HG03342 (cell line): ENCODE data around the gene CCDC141.

Experiments used
- ATAC-seq: cut with Tn5 transposase; IDR thresholded peaks from one replicate; pipeline ENCODE4 v1.9.1; 2021; ENCODE audit warnings: mild to moderate bottlenecking, moderate library complexity; ENCODE audit not compliant: unreplicated experiment

The CCDC141 gene

GRCh38 chr2:178914259-178914849 is 135.6 kb downstream of the CCDC141 start:
- ATAC-seq, result peak; percentile 98

DNA sequence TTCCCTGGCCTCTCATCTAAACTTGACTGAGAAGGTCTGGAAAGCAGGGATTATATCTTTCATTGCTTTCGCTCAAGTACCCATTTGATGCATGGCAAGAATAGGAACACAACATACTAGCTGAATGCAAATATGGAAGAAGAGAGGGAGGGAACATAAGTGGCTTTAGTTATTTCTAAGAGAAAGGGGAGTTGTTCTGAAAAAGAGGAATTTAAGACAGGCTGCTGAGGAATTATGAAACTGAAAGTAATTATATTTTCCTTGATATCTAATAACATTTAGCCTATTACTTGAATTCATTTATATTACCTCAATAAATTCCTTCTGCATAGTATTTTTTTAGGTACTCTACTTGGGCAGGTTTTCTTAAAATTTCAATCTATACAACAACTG is 136.9 kb downstream of the CCDC141 start:
- no peak for ATAC-seq

- ATAC-seq, result no peak
These were observed 137.4 kb downstream of the CCDC141 start for GRCh38 chr2:178912416-178913048.

DNA sequence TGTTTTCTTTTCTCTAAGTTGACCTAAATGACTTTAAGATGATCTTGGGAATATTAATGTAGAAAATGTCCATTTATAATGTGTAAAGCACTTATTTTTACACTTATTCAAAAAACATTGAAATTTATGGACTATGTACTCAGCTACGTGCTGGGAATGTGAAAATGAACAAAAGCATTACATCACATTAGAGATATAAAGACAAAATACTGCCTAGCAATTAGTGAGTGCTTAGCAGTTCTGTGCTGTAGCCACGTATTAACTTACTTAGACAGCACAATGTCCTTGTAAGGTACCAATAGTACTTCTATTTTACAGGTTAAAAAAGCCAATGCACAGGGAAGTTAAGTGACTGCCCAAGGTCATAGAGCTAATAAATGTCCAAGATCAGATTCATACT is 138.9 kb downstream of the CCDC141 start:
- ATAC-seq, result no peak

DNA sequence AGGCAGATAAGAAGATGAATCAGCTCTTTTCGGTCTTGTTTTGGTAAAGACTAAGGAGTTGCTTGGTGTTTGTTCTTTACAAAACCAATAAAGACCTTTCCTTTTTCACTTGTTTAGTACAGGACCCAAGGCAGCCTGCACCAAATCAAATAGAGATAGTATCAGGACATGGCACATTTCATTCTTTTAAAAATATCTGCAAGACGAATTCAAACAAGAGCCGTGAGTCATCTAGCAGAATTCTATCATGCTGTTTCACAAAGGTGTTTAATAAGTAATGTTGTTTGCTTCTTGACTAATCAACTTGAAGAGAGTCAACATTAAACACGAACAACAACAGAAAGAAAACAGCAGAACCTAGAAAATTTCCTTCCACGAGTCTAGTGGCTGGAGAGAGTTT is 139.9 kb downstream of the CCDC141 start:
- ATAC-seq, result no peak

GRCh38 chr2:178909507-178909906 is 140.4 kb downstream of the CCDC141 start:
- no peak for ATAC-seq

DNA sequence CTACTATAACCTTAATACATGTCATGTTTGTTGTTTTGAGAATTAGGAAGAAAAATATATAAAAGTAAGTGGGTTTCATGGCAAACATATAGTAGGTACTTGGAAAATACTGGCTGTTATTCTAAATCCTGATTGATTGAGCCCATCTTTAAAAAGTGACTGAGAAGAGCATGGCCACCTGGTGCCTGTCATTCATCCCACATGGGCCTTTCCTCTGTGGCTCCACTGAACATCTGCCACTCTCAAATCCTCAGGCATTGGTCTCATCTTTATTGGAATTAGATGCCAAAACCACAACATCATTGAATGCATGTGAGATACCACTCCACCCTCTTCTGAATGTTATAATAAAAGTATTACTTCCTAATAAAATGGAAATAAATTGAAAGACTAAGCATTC is 141.1 kb downstream of the CCDC141 start:
- ATAC-seq, result no peak

GRCh38 chr2:178905261-178905660 is 144.7 kb downstream of the CCDC141 start:
- ATAC-seq, result no peak

GRCh38 chr2:178899656-178900055 is 150.3 kb downstream of the CCDC141 start:
- ATAC-seq, result no peak

DNA sequence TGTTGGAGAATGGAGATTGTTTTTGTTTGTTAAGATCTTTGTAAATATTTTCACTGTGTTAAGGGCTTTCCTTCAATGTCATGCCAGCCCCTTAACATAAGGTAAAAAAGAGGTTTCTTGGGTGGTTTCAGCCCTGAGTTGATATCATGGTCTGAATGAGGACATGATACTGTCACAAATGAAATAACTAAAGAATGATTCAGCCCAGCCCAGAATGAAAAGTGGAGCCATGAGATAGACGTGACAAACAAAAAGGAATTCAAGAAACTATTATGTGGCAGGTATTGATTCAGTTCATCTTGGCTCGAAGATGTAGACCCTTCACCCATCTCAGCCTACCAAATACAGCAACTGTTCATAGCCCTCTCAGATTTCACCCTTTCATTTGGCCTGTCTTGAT is 154.1 kb downstream of the CCDC141 start:
- no peak for ATAC-seq

- no peak for ATAC-seq
These were observed 154.8 kb downstream of the CCDC141 start for GRCh38 chr2:178895171-178895570.

DNA sequence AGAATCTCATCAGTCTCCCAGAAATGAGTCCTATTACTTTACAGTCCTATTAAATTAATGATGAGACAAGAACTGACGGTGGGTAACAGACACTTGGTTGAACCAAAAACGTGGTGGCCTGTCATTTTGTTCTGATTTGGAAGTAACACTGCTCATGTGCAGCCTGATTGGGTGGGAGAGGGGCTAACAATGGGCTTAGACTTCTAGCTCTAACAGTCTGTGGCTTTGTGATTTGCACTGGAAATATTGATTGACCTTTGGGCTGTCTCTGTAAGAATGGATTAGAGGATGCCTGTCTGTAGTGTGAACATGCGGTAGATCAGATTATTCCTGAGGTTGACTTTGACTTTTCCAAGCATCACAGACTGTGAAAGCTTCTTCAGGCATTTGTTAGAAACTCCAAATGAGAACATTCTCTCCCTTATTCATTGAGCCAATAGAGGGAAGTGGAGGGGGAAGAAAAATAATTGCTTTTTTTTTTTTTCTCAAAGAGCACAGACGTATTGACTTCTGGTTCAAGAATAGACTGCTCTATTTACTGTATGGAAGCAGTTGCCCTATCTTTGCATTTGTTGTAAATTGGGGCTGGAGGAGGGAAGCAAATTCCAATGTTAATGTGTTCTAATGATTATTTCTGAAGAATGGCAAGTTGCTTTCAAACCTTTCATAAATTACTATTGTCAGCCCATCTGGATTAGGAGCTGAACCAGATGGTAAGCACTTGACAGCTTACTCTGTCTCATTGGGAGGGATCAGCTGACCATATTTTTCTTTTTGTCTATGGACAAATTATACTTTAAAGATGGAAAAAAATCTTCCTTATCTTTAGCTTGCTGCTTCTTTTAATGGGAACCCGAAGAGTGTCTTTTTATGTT is 156.9 kb downstream of the CCDC141 start:
- ATAC-seq, result no peak

DNA sequence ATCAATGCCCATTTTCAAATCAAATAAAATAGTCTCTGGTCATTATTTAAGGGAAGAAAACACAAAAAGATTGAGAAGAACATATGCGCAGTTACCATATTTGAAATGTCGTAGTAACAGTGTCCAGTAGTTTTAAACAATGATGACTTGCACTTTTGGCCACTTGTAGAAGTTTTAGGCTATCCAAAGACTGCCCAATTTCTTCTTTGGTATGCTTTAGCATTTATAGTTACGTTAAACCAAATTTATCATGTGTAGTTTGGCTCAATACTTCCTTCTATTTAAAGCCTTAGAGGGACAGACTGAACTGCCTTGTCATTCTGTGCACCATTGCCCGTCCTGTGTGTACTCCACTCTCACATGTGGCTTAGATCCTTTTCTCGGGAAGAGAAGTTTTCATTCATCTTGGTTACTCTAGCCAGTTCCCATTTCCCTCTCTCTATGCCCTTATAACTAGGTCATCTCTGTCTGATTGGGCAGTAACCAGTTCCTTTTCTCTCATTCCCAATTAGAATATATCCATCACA is 157.9 kb downstream of the CCDC141 start:
- ATAC-seq, result no peak

- peak; percentile 95 for ATAC-seq
These were observed 158.5 kb downstream of the CCDC141 start for GRCh38 chr2:178891265-178891958.

- ATAC-seq, result no peak
These were observed 163.9 kb downstream of the CCDC141 start for GRCh38 chr2:178886006-178886405.

DNA sequence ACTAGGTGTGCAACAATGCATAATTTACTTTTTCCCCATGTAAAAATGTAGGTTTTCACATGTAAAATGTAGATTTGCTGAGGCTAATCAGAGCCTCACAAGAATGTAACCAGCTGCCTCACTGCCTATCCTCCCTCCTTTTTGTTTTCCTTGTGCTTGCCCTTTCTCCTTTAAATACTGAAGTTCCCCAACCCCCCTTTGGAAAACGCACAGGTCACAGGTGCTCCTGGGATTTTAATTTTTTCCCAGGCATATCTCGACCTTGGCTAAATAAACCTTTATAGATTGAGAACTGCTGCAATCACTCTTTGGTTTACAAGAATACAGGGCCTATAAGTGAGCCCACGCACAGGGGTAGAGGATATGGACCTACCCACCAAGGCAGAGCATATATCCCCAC is 165.5 kb downstream of the CCDC141 start:
- ATAC-seq, result no peak

GRCh38 chr2:178882666-178883440 is 167.1 kb downstream of the CCDC141 start:
- ATAC-seq, result no peak

DNA sequence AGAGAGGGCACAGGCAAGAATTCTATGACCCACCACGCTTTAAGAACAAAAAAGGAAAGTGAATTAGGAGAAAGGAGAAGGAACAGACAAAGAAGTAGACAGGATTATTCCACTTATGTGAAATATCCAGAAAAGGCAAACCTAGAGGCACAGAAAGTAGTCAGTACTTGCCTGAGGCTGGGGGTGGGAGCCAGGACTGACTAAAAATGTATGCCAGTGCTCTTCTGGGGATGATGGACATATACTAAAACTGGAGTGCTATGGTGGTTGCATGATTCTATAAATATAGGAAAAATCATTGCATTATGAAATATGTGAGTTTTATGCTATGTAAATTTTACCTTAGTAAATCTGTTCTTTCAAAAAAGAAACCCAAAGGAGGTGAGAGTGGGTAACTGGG is 168.9 kb downstream of the CCDC141 start:
- no peak for ATAC-seq

DNA sequence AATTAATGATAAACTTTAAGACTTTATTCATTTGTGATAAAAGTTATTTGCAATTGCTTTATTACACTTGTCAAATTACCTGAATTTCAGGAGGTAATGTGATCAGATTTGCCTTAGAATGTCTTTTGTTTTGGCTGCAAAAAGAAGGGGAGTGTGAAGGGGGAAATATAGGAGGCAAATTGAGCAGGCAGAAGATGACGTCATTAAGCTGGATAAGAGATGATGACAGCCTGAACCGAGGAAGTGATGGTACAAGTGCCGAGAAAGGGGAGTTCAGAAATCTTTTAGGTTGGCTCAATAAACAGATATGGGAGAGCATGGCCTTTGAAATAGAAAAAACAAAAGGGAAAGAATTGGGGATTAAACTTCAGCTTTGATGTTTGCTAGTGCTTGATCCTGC is 169.7 kb downstream of the CCDC141 start:
- ATAC-seq, result no peak

DNA sequence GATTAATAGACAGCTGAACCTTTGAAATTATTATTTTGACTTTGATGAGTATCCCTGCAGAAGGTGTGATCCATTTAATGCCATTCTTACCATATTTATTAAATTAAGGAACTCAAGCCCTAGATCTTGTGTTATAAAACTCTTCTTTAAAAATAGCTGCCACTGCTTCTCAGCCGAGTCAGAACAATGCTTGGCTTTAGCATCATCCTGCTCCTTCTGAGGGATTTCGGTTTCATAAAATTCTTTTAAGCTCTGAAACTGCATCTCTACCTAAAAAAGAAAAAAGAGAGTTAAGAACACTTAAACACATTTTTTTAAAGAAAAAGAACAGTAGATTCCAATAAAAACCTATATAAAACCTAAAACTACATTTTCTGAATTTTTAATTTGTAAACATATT is 172.1 kb downstream of the CCDC141 start:
- no peak for ATAC-seq
